ENCODE measurements around the gene ZBTB16. TPM values are rescaled to one million over a fixed set of nuclear protein-coding genes. Genes with fewer than 3 reads are reported as not detected.

ZBTB16 gene
- total RNA-seq, 1 donor from 2014 or later, result 6.4 TPM

DNA sequence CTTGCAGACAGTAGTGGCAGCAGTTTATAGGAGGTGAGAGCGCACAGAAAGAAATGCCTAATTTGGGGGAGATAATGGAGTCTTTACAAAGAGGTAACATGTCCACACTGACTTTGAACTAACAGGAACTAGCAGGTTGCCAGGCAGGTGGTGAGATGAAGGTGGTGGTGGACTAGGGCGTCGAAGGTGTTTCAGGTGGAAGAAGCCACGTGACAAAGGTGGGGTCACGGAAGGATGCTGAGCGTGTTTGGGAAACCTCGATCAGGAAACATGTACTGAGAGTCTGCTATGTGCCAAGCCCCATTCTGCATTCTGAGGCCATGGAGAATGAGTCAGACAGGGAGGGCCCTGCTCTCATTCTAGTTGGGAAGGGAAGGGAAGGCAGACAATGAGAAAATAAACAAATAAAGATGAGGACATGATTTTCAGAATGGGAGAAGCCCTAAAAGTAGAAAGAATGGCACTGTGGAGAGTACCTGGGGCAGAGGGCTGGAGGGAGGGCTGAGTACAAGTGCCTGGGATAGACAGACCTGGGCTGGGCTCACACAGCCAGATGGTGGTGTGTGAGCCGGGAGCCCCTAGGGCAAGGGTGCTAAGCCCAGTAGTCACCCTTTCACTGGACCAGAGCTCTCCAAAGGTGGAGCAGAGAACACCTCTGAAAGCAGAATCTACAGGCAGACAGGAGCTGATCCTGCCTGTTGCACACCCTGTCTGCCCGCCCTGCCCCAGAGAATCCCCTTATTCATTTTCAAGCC is 220.5 kb downstream of the ZBTB16 start:
- DNase-seq (ENCODE audit: low read depth in 2 of 2), result no peak

DNA sequence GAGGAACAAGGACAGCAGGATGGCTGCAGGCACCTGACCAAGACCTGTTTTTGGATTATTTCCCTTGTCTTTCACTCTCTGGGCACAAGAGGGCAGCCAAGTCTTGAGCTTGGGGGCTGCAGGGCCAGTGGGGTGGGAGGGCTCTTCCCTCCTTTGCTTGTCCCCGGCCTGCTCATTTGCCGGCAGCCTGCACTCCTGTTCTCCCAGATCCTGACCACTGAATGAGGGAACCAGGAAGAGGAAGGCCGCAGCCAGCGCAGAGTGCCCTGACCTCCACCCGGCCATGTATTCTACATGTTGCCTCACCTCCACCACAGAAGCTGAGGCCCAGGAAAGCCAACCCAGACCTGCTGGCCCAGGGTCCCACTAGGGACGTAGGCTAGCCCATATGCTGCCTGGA is 221.2 kb downstream of the ZBTB16 start:
- peak; percentile 80 to 89 for DNase-seq (ENCODE audit: low read depth in 2 of 2)

DNA sequence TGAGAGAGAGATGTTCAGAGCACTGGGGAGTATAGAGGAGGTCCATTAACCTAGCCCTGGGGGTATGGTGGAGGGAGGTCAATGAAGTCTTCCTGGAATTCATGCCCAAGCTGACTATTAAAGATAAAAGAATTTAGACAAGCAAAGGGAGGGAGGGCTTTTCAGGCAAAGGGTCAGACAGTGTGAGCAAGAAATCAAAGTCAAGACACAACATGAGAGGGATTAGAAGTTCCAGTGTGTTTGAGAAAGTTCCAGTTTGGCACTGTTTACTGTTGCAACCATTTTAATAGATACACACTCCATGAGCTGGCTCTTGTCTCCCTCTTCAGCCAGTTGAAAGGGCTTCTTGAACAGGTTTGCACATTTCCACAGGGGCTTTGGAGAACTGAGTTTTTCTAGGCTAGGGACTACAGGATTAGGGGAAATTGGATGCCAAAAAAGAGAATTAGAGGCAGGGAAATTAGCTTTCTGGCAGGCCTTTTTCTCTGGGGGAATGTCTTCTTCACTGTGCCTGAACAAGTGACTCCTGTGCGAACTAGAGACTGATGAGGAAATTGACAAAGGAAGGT is 222.0 kb downstream of the ZBTB16 start:
- DNase-seq (ENCODE audit: low read depth in 2 of 2), result no peak

DNA sequence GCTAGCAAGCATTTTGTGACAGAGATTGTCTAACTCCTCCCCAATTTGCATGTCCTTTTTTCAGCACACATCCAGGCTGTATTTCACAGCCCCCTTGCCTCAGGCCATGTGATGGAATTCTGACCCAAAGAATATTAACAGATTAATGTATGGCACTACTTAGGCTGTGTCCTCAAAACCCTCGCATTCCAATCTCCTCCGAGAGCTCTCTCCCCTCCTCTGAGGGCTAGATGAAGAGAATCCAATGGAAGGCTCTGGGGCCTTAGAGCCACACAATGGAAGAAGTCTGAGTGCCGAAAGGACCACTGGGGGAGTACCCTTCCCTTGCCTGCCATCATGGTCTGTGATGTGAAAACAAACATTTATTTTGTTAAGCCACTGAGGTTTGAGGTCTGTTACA is 223.0 kb downstream of the ZBTB16 start:
- DNase-seq (ENCODE audit: low read depth in 2 of 2), result no peak

DNA sequence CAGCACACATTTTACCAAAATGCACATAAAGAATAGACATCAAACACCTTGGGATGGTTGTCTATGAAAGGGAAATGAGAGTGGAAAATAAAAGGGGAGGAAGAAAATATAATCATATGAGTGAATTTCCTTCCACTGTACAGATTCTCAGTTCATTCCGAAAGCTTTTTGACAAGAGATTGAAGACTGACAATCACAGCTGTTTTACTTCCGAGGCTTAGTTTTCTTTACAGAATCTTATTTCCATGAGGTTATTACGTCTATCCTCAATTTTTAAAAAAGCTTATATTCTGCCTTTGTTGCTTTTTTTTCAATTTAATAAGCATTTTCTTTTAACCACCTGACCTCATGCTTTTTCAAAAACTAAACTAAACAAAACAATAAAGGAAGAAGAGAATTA is 223.9 kb downstream of the ZBTB16 start:
- DNase-seq (ENCODE audit: low read depth in 2 of 2), result no peak

DNA sequence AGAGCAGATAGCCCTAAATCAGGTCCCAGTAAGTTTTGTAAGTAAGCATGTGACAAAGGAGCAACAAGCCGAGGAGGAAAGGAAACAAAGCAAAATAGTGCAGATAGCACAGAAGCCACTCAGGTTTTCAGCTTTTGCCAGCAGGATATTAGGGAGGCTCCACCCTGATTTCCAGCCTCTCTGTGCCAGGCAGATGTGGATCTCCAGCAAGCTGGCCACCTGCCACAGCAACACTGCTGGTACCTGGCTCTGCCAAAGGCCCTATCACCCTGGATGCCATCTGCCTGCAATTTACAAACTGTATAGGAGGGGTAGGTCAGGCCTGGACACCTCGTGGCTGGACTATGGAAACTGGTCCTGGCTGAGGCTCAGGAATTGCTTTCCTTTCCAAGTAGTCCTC is 224.5 kb downstream of the ZBTB16 start:
- no peak for DNase-seq (ENCODE audit: low read depth in 2 of 2)

DNA sequence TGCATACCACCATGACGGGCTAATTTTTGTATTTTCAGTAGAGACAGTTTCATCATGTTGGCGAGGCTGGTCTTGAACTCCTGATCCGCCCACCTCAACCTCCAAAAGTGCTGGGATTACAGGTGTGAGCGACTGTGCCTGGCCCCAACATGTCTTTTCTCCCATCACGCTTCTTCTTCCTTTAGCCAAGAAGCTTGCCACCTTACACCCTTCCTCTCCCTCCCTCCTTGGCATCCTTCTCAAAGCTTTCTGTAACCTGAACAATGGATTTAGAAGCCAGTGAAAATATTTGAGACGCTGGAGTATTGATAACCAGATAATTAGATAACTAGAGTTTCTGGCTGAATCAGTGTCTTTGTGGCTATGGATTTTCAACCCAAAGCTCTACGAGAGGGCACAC is 225.4 kb downstream of the ZBTB16 start:
- DNase-seq (ENCODE audit: low read depth in 2 of 2), result no peak

DNA sequence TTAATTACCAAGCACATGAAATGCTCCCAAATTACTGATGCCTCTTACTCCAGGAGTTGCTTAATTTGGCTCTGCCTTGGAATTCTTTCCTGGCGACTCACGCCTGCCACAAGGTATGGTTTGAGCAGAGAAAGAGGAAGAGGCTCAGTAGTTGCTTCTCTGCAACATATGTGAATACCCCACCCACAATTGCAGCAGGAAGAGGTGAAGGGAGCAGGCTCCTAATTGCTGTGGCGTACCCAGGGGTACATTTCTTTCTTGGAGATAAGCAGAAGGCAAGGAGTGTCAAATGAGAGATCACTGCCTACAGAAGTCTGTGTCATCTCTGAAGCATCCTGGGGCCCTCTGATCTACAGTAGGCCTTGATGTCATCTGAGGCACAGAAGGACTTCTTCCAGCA is 226.1 kb downstream of the ZBTB16 start:
- no peak for DNase-seq (ENCODE audit: low read depth in 2 of 2)

DNA sequence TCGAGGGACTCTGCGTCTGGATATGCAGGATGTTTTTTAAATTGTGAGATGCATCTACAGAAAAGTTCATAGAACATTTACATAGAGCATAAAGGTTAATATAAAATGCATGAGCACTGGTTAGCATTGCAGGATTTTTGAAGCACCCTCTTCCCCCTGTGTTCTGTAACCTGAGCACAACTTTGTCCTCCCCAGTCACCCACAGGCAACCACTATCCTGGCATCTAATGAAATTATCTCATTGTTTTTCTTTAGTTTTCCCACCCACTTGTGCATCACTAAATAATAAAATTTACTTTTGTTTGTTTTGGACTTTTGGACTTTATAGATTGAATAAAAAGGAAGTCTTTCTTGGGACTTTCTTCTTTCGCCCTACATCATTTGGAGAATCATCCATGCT is 226.7 kb downstream of the ZBTB16 start:
- DNase-seq (ENCODE audit: low read depth in 2 of 2), result no peak

DNA sequence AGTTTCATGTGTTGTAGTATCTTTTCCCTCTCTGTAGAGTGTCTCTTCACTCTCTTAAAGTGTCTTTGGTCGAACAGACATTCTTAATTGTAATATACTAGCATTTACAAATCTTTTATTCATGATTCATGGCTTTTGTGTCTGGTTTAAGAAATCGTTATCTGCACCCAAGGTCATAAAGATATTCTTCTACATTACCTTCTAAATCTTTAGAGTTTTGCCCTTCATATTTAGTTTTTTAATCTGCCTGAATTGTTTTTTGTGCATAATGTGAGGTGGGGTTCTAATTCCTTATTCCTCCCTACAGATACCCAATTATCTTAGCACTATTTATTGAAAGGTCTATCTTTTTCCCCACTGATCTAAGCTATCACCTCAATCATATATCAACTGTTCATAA is 227.6 kb downstream of the ZBTB16 start:
- no peak for DNase-seq (ENCODE audit: low read depth in 2 of 2)

DNA sequence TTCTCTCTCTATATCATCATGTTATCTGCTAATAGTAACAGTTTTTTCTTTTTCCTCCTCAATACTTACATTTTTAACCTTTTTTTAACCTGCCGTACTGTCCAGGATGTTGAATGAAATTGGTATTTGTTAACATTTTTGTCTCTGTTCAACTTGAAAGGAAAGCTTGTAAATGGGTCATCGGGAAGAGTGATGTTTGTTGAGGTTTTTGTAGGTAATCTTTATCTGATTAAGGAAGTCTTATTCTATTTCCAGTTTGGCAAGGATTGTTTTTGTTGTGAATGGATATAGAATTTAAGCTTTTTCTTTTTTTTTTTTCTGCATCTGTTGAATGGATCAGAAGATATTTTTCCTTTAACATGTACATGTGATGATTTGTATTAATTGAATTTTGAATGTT is 228.6 kb downstream of the ZBTB16 start:
- no peak for DNase-seq (ENCODE audit: low read depth in 2 of 2)

DNA sequence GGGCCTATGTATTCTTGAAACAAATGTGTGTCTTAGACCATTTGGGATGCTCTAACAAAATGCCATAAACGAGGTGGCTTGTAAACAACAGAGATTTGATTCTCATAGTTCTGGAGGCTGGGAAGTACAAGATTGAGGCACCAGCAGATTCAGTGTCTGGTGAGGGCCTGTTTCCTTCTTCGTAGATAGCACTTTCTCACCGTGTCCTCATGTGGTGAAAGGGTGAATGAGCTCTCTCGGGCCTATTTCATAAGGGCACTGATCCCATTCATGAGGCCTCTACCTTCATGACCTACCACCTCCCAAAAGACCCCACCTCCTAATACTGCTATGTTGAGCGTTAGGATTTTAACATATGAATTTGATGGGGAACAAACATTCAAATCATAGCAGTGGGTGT is 230.3 kb downstream of the ZBTB16 start:
- DNase-seq (ENCODE audit: low read depth in 2 of 2), result no peak

DNA sequence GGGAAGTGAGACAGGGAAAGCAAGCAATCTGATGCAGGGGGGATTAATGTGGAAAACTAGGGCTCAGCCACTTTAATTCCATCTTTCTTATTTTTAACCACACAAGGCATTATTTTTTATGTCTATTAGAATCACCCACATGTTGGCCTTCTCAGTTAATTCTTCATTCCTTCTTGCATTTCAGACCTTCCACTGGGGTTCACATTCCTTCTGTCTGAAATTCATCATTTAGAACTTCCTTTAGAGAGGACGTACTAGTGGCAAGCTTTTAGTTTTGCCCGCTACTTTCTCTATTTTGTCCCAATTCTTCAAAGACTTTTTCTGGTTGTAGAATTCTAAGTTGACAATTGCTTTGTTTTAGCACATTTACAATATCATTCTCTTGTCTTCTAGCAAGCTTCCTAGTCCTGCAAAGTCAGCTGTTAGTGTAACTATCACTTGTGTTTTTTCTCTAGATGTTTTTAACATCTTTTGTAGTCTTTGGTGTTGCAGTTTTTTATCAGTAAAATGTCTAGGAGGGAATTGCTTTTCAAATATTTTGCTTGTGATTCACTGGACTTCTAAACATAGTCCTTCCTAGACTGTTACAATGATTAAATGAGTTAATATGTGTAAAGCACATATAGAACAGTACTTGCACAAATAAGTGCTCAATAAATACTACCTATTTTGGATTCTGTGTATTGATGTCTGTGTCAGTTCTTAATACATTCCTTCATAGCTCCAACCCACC is 231.2 kb downstream of the ZBTB16 start:
- no peak for DNase-seq (ENCODE audit: low read depth in 2 of 2)

DNA sequence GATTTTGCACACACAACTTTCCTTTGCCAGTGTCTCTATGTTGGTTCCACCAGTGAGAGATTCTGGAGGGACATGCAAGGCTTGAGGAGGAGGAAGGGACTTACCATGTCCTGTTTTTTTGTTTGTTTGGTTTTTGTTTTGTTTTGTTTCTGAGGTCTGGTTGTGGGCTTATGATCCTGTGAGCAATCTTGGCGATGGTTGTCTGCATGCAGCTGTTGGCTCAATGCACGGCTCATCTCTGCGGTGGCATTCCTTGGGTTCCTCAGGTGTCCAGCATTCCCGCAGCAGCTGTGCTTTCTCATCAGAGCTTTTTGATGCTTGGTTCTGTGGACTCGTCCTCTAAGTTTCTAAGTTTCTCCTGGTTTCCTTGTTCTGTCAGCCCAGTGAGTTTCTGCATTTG is 231.9 kb downstream of the ZBTB16 start:
- DNase-seq (ENCODE audit: low read depth in 2 of 2), result peak in 1 of 2 donors; percentile 31

DNA sequence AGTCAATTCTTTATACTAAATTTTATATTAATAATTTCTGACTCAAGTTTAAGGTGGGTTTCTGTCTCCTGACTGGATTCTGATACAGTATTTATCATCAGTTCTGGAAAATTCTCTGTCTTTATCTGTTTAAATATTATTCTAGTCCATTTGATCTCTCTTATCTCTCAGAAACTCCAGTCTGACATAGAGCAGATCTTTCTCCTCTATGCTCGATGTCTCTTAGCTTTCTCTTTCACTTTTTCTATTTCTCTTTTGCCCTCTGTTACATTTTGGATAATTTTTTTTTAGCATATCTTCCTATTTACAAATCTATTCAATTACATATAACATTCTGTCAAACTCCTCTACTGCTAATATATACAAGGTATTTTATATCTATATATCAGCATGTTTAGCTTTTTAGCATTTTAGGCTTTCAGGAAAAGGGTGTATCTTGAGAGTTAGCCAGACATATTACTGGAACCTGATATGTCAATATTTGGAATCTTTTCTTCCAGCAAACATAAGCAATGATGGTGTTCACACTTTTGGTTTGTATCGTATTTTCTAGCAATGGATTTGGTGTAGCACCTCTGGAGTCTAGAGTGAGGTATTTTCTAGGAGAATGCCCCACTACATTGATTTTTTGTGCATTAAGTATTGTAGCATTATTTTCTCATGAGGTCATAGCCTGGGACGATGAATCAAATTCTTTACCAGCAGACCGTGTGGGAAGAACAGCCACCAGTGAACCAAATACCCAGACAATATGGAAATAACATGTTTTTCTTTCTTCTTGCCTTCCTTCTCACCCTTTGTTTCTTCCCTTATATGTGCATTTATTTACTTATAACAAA is 232.6 kb downstream of the ZBTB16 start:
- DNase-seq (ENCODE audit: low read depth in 2 of 2), result peak in 1 of 2 donors; percentile 89

DNA sequence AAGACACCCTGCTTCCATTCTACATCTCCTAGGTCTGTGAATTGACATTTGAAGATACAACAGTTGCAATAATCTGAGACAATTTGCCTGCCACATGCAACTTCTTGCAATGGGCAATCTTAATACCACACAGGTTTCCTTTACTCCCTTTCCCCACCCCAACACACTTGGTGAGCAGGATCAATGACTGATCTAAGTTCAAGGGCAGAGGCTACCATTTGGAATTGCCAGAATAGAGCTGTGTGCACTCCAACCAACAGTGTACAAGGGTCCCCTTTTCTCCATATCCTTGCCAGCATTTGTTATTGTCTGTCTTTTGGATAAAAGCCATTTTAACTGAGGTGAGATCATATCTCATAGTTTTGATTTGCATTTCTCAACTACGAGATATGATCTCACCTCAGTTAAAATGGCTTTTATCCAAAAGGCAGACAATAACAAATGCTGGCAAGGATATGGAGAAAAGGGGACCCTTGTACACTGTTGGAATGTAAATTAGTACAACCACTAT is 233.7 kb downstream of the ZBTB16 start:
- DNase-seq (ENCODE audit: low read depth in 2 of 2), result peak; percentile 40 to 84

DNA sequence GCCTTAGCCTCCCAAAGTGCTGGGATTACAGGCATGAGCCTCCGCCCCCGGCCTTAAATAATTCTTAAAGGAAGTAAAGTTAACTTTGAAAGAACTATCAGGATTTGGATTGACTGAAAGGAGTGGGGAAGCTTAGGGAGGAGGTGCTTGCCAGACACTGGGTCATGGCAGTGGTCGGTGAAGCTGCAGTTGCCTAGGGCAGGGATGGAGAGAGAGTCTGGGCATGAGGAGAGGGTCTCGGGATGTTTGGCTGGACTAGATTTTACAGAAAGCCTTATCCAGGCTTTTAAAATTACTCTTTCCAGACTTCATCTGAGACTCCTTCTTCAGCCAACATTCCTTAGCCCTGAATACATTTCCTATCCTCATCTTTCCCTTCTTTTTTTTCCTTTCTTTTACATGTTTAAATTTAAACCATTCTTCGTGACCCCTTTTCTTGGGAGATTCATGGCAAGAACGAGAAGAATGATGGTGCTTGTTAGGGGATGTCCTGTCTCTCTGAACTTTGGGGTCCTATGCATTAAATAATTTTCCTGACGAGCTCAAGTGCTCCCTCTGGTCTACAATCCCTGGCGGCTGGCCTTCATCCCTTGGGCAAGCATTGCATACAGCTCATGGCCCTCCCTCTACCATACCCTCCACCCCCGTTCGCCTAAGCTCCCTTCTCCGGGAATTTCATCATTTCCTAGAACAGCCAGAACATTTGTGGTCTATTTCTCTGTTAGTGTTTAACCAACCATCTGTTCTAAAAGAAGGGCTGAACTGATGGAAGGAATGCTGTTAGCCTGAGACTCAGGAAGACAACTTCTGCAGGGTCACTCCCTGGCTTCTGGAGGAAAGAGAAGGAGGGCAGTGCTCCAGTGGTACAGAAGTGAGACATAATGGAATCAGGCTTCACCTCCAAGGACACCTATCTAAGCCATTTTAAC is 236.4 kb downstream of the ZBTB16 start, which contains the start of gene NNMT:
Gene NNMT (plus strand): TSS at position 724 of the 929 bp plus-strand sequence. CDS start 158 bp downstream, at position 882.
- peak; percentile 89 to 96 for DNase-seq (ENCODE audit: low read depth in 2 of 2)

DNA sequence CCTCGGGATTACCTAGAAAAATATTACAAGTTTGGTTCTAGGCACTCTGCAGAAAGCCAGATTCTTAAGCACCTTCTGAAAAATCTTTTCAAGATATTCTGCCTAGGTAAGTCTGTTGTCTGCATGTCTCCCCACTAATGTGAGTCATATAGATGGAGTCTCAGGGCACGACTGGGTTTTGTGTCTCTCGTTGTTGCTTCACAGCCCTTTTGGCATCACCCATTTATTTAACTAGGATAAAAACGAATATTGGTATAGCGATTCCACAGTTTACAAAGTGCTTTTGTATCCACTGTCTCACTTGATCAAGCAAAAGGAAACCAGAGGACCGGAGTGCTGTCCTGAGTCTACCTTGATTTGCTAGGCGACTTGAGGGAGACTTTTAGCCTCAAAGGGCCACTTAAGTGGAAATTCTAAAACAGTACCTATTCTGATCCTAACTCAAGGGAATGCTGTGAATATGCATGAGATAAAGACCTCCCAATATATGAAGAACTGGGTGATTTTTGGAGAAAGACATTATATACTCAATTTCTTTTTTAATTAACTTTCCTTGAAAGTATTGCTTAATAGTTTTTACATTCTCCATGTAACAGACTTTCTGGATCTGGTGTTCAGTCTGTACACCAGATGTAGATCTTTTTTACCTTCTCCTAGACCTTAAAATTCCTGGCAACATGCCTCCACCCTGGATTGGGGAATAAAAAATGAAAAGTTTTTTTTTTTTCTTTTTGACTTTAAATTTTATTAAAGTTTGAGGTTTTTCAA is 237.3 kb downstream of the ZBTB16 start:
- peak in 1 of 2 donors; percentile 57 for DNase-seq (ENCODE audit: low read depth in 2 of 2)
